Body of pancreas (tissue), 4 donors: ENCODE results near the gene FXN. TPM values are rescaled to one million over a fixed set of nuclear protein-coding genes. Genes with fewer than 3 reads are reported as not detected.

Experiments used
- ATAC-seq: fragments of 150-250 bp; one replicate; pipeline ENCODE4 v1.9.1; 2016
- DNase-seq, 4 donors: peaks; one replicate each; pipeline ENCODE4 v3.0.0-alpha.2; 2019
- H3K27ac ChIP-seq, 4 donors: fragments of 200-600 bp; sonication (generic); 1 replicate in 3 of 4; 2 replicates in 1 of 4; pipeline versions ENCODE4 v1.5.1 to v1.6.1; 2016 to 2019; ENCODE audit warnings: mild to moderate bottlenecking in 1 of 4, mixed read lengths in 1 of 4, moderate library complexity in 1 of 4
- H3K27me3 ChIP-seq, 2 donors: fragments of 200-600 bp; sonication (generic); one replicate each; pipeline ENCODE4 v1.6.0; 2016; ENCODE audit warnings: mild to moderate bottlenecking in 1 of 2
- H3K36me3 ChIP-seq, 2 donors: fragments of 200-600 bp; sonication (generic); replicated peaks in 1 of 2; 2 replicates each; pipeline ENCODE4 v1.5.1; 2016; ENCODE audit warnings: low read depth in 2 of 2; ENCODE audit not compliant: insufficient read depth in 1 of 2
- H3K4me1 ChIP-seq: fragments of 200-600 bp; sonication (generic); one replicate; pipeline ENCODE4 v1.6.0; 2016
- H3K4me3 ChIP-seq, 2 donors: fragments of 200-600 bp; sonication (generic); 1 replicate in 1 of 2; 2 replicates in 1 of 2; pipeline ENCODE4 v1.5.1; 2016 to 2019
- H3K9me3 ChIP-seq, 3 donors: fragments of 200-600 bp; sonication (generic); 1 replicate in 2 of 3; 2 replicates in 1 of 3; pipeline ENCODE4 v1.5.1; 2016
- POLR2A ChIP-seq, 3 donors: fragments of 450-650 bp; IDR thresholded peaks; one replicate each; pipeline ENCODE4 v1.6.1; 2016; ENCODE audit warnings: antibody characterized with exemption in 3 of 3, mild to moderate bottlenecking in 2 of 3
- WGBS, 2 donors: methylation state at CpG; one replicate each; pipeline ENCODE4 v1.1.5; 2017; 5-methylcytosine and 5-hydroxymethylcytosine counted together
- intact Hi-C: fragments of 100-400 bp; cut with DNase I; formaldehyde crosslinking; loops from one replicate; pipeline ENCODE4 v1.15.1; 2023
- total RNA-seq, 2 donors: library from RNA; depleted of rRNA; stranded (reverse); fragments of >200 nt; gene quantifications; one replicate each; pipeline ENCODE4 v1.1.0, GENCODE V29; 2016
- TF ChIP-seq, protein P1 (sequence below), 7 experiments: fragments of 450-650 bp in 4 of 7; fragments of 200-600 bp in 3 of 7; sonication (generic) in 3 of 7; IDR thresholded peaks; one replicate each; pipeline ENCODE4 v1.5.1; 2016 to 2019; ENCODE audit warnings: antibody characterized with exemption in 7 of 7

Gene FXN
- total RNA-seq, 2 donors from 2014 or later = 3.1 to 6.9 TPM

DNA sequence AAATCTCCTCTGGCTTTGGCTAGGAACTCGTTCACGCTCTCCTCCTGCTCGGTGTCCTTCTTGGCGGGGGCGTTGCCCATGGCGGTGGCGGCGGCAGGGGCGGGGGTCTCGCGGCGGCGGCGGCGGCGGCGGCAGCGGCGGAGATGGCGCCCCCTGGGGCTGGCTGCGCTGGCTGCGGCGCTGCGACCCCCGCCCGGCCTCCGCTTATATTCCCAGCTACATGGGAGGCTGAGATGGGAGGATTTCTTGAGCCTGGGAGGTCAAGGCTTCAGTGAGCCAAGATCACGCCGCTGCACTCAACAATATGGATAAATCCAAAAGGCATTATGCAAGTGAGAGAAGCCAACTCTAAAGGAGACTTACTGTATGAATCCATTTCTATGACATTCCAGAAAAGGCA is 21.5 kb upstream of the FXN start, which contains the start of gene PRKACG:
TSS of gene PRKACG (minus strand) at position 101 of the 400 bp plus-strand sequence. CDS start at position 80, 21 bp downstream.
- intact Hi-C loops = no loop called here
- Histone ChIP-seq H3K4me3 (no peak within 1 kb of the TSS), H3K9me3 (no peaks in the 10 kb centered on the region), H3K27ac (no peak within 1 kb of the TSS), H3K4me1 (no peaks in the 10 kb centered on the region), H3K27me3 (no peaks in the 10 kb centered on the region), H3K36me3 (no peaks in the 10 kb centered on the region)
- TF ChIP-seq, protein P1, sequence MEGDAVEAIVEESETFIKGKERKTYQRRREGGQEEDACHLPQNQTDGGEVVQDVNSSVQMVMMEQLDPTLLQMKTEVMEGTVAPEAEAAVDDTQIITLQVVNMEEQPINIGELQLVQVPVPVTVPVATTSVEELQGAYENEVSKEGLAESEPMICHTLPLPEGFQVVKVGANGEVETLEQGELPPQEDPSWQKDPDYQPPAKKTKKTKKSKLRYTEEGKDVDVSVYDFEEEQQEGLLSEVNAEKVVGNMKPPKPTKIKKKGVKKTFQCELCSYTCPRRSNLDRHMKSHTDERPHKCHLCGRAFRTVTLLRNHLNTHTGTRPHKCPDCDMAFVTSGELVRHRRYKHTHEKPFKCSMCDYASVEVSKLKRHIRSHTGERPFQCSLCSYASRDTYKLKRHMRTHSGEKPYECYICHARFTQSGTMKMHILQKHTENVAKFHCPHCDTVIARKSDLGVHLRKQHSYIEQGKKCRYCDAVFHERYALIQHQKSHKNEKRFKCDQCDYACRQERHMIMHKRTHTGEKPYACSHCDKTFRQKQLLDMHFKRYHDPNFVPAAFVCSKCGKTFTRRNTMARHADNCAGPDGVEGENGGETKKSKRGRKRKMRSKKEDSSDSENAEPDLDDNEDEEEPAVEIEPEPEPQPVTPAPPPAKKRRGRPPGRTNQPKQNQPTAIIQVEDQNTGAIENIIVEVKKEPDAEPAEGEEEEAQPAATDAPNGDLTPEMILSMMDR (IDR thresholded peaks at IDR 0.05) = no peak
- TF ChIP-seq POLR2A (IDR thresholded peaks at IDR 0.05) = no peak
- no peak for DNase-seq
- ATAC-seq = no peak
- WGBS, 2 donors = 96% methylated on average over 11 to 29 of the region's 29 CpGs

DNA sequence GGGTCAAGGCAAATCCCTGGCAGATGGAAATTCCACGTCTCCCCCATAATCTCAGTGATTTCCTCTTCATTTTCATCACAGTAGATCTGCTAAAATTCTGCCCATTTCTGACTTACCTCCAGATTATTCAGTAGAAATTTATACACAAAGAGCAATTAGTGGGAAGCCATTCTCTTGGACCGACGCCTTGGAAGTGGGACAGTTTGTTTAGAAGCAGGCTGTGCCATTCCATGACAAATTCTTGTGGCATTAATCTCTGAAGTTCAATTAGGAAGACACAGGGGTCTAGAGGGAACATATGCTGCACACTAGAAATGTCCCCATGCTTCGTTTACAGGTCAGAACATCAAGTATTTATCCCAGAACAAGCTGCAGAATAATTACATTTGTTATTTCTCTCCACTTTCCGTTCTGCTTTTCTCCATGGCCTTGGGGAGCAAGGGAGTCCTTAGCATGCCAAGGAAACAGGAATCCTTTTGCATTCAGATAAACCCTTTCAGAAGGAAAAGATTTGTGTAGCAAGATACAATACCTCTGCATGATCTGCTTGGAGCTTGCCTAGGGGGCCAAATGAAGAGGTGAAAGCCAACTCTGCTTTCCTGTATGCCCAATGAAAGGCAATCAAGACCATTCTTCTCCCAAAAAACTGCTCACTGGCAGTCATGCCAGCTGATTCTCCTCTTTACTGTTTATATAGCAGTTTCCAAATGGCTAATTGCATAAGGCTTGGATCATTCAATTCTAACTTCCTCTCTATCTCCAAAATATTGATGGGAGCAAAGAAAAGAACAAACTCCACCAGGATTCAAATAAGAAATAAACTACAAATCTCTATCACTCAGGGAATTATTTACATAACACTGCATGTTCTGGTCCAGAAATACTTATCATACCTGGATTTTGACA is 19.1 kb upstream of the FXN start:
- Histone ChIP-seq H3K27me3 (no peaks in the 10 kb centered on the region), H3K9me3 (no peaks in the 10 kb centered on the region), H3K27ac (no peak overlapping the region), H3K4me3 (no peak overlapping the region), H3K4me1 (no peaks in the 10 kb centered on the region), H3K36me3 (no peaks in the 10 kb centered on the region)
- intact Hi-C loops = no loop called here
- no peak for TF ChIP-seq POLR2A (IDR thresholded peaks at IDR 0.05)
- TF ChIP-seq, protein P1 (IDR thresholded peaks at IDR 0.05) = no peak
- WGBS, 2 donors = 65 to 68% methylated on average over 5 of the region's 5 CpGs
- no peak for DNase-seq
- ATAC-seq = no peak

DNA sequence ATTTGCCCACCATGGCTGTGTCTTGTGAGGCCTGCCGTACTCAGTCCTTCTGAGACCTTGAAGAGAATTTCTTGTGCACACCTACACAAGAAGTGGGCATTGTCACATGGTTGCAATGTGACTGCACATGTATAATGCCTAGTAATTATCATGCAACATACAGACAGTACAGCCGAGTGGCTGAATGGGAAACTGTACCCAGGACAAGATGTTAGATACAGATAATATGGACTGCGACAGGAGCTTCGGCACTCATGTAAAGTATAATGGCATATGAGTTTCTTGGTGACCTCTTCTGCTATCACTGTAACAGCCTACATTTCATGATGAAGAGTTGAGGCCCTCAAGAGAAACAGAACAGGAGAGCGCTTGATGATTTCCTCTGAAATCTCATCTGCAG is 16.8 kb upstream of the FXN start:
- Histone ChIP-seq H3K27me3 (no peaks in the 10 kb centered on the region), H3K4me3 (no peak overlapping the region), H3K4me1 (no peaks in the 10 kb centered on the region), H3K27ac (no peak overlapping the region), H3K36me3 (no peaks in the 10 kb centered on the region), H3K9me3 (no peaks in the 10 kb centered on the region)
- TF ChIP-seq, protein P1 (IDR thresholded peaks at IDR 0.05) = no peak
- TF ChIP-seq POLR2A (IDR thresholded peaks at IDR 0.05) = no peak
- intact Hi-C loops = no loop called here
- no peak for DNase-seq
- WGBS, 2 donors = 72 to 73% methylated on average over 5 of the region's 5 CpGs
- ATAC-seq = no peak

DNA sequence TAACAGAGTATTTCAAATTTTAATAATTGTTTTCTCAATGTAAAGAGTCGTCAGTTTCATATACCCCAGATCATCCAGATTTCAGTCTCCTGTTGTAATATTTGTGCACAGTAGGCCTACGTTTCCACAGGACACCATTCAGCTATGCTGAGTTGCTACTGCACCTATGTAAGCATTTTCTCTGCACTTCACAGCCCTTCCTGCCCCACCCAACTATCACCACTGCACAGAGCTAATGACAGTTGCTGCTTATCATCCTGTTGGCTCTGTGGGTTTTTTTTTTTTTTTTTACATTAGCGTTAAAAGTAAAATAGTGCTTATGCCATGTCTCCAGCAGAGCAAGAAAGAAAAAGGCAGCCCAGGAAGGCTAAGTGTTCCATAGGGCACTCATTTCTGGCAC is 15.7 kb upstream of the FXN start:
- Histone ChIP-seq H3K4me3 (no peak overlapping the region), H3K27ac (no peak overlapping the region), H3K27me3 (no peaks in the 10 kb centered on the region), H3K9me3 (no peaks in the 10 kb centered on the region), H3K36me3 (no peaks in the 10 kb centered on the region), H3K4me1 (no peaks in the 10 kb centered on the region)
- ATAC-seq (no peak), DNase-seq (no peak)
- intact Hi-C loops = no loop called here
- TF ChIP-seq POLR2A (IDR thresholded peaks at IDR 0.05) = no peak
- TF ChIP-seq, protein P1 (IDR thresholded peaks at IDR 0.05) = no peak
- 40 to 50% methylated on average over 3 of the region's 3 CpGs for WGBS, 2 donors
